Measurements from ENCODE around the gene ZNF787. TPM values are rescaled to one million over a fixed set of nuclear protein-coding genes. Genes with fewer than 3 reads are reported as not detected.
"Not testable (repeated sequence)": the region's sequence is repeated elsewhere in the genome, so short reads cannot be mapped to it uniquely, and the experiment has no call there.

The ZNF787 gene
- total RNA-seq, 4 donors from 2014 or later = 9.6 to 16.3 (median 14.3) TPM

DNA sequence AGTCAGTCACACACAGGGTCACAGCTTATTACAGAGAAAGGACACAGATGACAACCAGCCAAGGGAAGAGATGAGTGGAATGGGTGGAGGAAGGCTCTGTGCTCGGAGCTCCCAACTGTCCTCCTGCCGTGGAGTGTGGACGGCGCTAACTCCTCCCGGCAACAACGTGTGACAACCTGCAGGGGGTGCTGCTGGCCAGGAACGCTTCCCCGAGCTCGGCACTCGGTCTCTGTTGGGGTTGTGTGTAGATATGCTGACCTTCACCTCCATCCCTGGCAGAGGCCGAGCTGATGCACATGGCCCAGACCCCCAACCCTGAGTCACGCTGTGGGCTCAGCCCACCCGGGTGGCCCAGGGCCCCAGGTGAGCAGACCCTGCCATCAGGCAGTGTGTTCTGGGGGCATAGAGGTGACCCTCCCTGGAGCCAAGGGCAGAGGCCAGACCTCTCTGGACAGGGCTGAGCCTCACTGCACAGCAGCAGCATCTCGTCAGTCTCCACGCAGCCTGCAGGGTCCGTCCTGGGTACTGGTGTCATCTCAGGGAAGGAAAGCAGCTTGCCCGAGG lies 34.1 kb upstream of the ZNF787 start:
- TF ChIP-seq, protein P1, sequence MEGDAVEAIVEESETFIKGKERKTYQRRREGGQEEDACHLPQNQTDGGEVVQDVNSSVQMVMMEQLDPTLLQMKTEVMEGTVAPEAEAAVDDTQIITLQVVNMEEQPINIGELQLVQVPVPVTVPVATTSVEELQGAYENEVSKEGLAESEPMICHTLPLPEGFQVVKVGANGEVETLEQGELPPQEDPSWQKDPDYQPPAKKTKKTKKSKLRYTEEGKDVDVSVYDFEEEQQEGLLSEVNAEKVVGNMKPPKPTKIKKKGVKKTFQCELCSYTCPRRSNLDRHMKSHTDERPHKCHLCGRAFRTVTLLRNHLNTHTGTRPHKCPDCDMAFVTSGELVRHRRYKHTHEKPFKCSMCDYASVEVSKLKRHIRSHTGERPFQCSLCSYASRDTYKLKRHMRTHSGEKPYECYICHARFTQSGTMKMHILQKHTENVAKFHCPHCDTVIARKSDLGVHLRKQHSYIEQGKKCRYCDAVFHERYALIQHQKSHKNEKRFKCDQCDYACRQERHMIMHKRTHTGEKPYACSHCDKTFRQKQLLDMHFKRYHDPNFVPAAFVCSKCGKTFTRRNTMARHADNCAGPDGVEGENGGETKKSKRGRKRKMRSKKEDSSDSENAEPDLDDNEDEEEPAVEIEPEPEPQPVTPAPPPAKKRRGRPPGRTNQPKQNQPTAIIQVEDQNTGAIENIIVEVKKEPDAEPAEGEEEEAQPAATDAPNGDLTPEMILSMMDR (IDR thresholded peaks at IDR 0.05) = peak in 1 of 2 donors; percentile 27
- no peak for TF ChIP-seq POLR2A (IDR thresholded peaks at IDR 0.05)
- peaks cover 54% of the 10 kb centered on the region for H3K36me3 ChIP-seq
- no peak overlapping the region for H3K4me3 ChIP-seq
- no peaks in the 10 kb centered on the region for H3K9me3 ChIP-seq
- no peaks in the 10 kb centered on the region for H3K27me3 ChIP-seq
- H3K27ac ChIP-seq = no peak overlapping the region
- no peak for DNase-seq (ENCODE audit: low spot score in 2 of 2)
- no peaks in the 10 kb centered on the region for H3K4me1 ChIP-seq
- 71% methylated on average over 5 of the region's 17 CpGs for WGBS

DNA sequence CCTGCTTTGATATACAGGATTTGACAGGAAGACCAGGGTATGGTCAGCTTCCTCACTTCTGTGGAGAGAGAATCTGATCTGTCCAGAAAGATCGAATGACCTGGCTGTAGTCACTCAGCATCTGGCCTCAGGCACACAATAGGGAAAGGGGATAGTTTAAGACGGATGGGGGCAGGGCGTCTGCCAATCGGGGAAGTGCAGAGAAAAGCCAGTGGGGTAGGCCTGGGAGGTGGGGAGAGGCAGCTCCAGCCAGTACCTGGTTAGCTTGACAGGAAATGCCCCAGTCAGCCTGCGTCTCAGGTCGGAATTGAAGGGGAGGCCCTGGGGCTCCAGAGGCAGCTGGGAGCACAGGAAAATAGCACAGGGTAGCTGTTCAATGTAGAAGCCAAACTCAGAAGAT lies 32.4 kb upstream of the ZNF787 start:
- Histone ChIP-seq H3K9me3 (no peaks in the 10 kb centered on the region), H3K4me1 (no peaks in the 10 kb centered on the region), H3K27me3 (no peaks in the 10 kb centered on the region), H3K36me3 (peaks cover 41% of the 10 kb centered on the region), H3K4me3 (no peak overlapping the region), H3K27ac (no peak overlapping the region)
- no peak for DNase-seq (ENCODE audit: low spot score in 2 of 2)
- 76% methylated on average over 6 of the region's 6 CpGs for WGBS
- TF ChIP-seq EP300 (IDR thresholded peaks at IDR 0.05) (no peak), POLR2AphosphoS5 (IDR thresholded peaks at IDR 0.05) (no peak), POLR2A (IDR thresholded peaks at IDR 0.05) (no peak)
- TF ChIP-seq, protein P1 (IDR thresholded peaks at IDR 0.05) = no peak

DNA sequence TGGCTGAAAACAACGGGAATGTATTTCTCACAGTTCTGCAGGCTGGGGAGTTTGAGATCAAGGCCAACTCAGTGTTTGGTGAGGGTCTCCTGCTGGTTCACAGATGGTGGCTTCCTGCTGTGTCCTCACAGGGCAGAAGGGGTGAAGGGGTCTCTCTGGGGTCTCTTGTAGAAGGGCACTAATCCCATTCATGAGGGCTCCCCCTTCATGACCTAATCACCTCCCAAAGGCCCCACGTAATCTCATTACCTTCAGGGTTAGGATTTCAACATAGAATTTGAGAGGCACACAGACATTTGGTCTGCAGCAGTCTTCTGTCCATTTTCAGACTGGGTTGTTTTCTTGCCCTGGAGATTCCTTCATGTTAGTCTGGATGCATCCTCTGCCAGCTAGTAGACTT lies 31.5 kb upstream of the ZNF787 start:
- no peak for TF ChIP-seq EP300 (IDR thresholded peaks at IDR 0.05)
- no peak for TF ChIP-seq POLR2AphosphoS5 (IDR thresholded peaks at IDR 0.05)
- TF ChIP-seq, protein P1 (IDR thresholded peaks at IDR 0.05) = no peak
- no peak for TF ChIP-seq POLR2A (IDR thresholded peaks at IDR 0.05)
- Histone ChIP-seq H3K27ac (no peak overlapping the region), H3K4me3 (no peak overlapping the region), H3K27me3 (no peaks in the 10 kb centered on the region), H3K9me3 (no peaks in the 10 kb centered on the region), H3K36me3 (peaks cover 42% of the 10 kb centered on the region), H3K4me1 (no peaks in the 10 kb centered on the region)
- WGBS = 89% methylated on average over 2 of the region's 2 CpGs
- DNase-seq (ENCODE audit: low spot score in 2 of 2) = no peak

DNA sequence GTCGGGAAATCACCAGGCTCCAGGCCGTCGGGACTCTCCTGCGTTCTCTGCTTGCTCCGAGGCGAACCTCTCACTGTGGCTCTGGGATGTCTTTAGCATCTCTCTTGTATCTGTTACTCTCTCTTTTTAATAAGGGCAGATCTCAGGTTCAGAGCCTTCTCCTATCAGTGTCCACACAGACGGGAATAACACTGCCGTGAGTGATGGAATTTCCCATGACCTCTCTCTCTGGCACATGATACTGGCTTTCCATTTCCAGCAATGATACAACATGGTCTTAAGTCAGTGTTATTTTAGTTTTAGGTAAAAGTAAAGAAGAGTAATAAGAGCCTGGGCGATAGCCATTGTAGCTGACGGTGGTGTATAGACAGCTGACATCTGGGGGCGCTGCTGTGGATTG lies 29.3 kb upstream of the ZNF787 start:
- no peak for DNase-seq (ENCODE audit: low spot score in 2 of 2)
- Histone ChIP-seq H3K4me3 (no peak overlapping the region), H3K4me1 (no peaks in the 10 kb centered on the region), H3K9me3 (no peaks in the 10 kb centered on the region), H3K27me3 (no peaks in the 10 kb centered on the region), H3K36me3 (peaks cover 39% of the 10 kb centered on the region), H3K27ac (no peak overlapping the region)
- TF ChIP-seq, protein P1 (IDR thresholded peaks at IDR 0.05) = no peak
- TF ChIP-seq POLR2A (IDR thresholded peaks at IDR 0.05) (no peak), EP300 (IDR thresholded peaks at IDR 0.05) (no peak), POLR2AphosphoS5 (IDR thresholded peaks at IDR 0.05) (no peak)
- WGBS = 95% methylated on average over 11 of the region's 11 CpGs

DNA sequence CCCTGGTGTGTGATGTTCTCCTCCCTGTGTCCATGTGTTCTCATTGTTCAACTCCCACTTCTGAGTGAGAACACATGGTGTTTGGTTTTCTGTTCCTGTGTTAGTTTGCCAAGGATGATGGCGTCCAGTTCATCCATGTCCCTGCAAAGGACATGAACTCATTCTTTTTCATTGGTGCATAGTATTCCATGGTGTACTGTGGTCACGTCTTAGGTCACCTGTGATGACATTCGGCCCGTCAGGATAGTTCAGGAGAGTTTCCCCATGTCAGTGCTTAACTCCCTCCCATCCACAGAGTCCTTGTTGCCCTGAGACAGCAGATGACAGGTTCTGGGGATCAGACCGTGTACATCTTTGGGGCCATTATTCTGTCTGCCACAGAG lies 28.6 kb upstream of the ZNF787 start:
- no peaks in the 10 kb centered on the region for H3K4me1 ChIP-seq
- 92% methylated on average over 5 of the region's 5 CpGs for WGBS
- DNase-seq (ENCODE audit: low spot score in 2 of 2) = no peak
- no peak overlapping the region for H3K4me3 ChIP-seq
- no peak overlapping the region for H3K27ac ChIP-seq
- H3K36me3 ChIP-seq = peaks cover 32% of the 10 kb centered on the region
- H3K27me3 ChIP-seq = no peaks in the 10 kb centered on the region
- no peaks in the 10 kb centered on the region for H3K9me3 ChIP-seq
- TF ChIP-seq POLR2AphosphoS5 (IDR thresholded peaks at IDR 0.05) (no peak), EP300 (IDR thresholded peaks at IDR 0.05) (no peak), POLR2A (IDR thresholded peaks at IDR 0.05) (no peak)
- TF ChIP-seq, protein P1 (IDR thresholded peaks at IDR 0.05) = no peak

DNA sequence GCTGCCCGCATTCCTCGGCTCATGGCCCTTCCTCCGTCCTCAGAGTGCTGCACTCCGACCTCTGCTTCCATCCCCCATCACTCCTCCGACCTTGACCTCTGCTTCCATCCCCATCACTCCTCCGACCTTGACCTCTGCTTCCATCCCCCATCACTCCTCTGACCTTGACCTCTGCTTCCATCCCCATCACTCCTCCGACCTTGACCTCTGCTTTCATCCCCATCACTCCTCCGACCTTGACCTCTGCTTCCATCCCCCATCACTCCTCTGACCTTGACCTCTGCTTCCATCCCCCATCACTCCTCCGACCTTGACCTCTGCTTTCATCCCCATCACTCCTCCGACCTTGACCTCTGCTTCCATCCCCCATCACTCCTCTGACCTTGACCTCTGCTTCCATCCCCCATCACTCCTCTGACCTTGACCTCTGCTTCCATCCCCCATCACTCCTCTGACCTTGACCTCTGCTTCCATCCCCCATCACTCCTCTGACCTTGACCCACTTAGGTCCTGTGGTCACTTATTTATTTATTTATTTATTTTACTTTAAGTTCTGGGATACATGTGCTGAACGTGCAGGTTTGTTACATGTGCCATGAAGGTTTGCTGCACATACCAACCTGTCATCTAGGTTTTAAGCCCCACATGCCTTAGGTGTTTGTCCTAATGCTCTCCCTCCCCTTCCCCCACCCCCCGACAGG lies 28.0 kb upstream of the ZNF787 start:
- not testable (repeated sequence) for H3K4me1 ChIP-seq; H3K27ac ChIP-seq; H3K27me3 ChIP-seq; H3K4me3 ChIP-seq; H3K9me3 ChIP-seq; DNase-seq (ENCODE audit: low spot score in 2 of 2)
- H3K36me3 ChIP-seq = peaks cover 28% of the 10 kb centered on the region
- WGBS = 95% methylated on average over 12 of the region's 12 CpGs
